GM12872 (cell line): ENCODE measurements around the gene MIS18A.

Source experiments
- CTCF ChIP-seq: IDR thresholded peaks from 3 replicates; pipeline ENCODE4 v1.5.1; 2011; ENCODE audit warnings: low read depth, mild to moderate bottlenecking, low read length, moderate library complexity; ENCODE audit not compliant: insufficient read depth

Gene MIS18A

GRCh38 chr21:32285476-32285875, 6.6 kb upstream of the MIS18A start:
- no peak for TF ChIP-seq CTCF

- no peak for TF ChIP-seq CTCF
Observed at GRCh38 chr21:32282992-32283391, 4.1 kb upstream of the MIS18A start.

GRCh38 chr21:32281531-32281930, 2.7 kb upstream of the MIS18A start:
- TF ChIP-seq CTCF: no peak

- no peak for TF ChIP-seq CTCF
Observed at GRCh38 chr21:32279377-32279680, 480 bp upstream of the MIS18A start.

- TF ChIP-seq CTCF: no peak
Observed at GRCh38 chr21:32278103-32278502, 746 bp downstream of the MIS18A start.

- TF ChIP-seq CTCF: no peak
Observed at GRCh38 chr21:32276671-32277070, 2.2 kb downstream of the MIS18A start.

GRCh38 chr21:32270748-32271147, 8.1 kb downstream of the MIS18A start:
- TF ChIP-seq CTCF: no peak

GRCh38 chr21:32261929-32262328, 16.9 kb downstream of the MIS18A start:
- no peak for TF ChIP-seq CTCF
